Esophagus muscularis mucosa (tissue), 4 donors: ENCODE measurements around the gene USP9X. TPM values are rescaled to one million over a fixed set of nuclear protein-coding genes. Genes with fewer than 3 reads are reported as not detected.
A peak's percentile ranks its signal among the peaks of the same experiment; 100 is the strongest.

Experiments
- DNase-seq: peaks from one replicate; pipeline ENCODE4 v3.0.0-alpha.2; 2017; ENCODE audit errors: extremely low spot score
- H3K27ac ChIP-seq, 4 donors: fragments of 200-600 bp; sonication (generic); replicated peaks in 1 of 4; 1 replicate in 3 of 4; 2 replicates in 1 of 4; pipeline ENCODE4 v1.5.1; 2016 to 2019; ENCODE audit warnings: mild to moderate bottlenecking in 1 of 4
- H3K27me3 ChIP-seq, 4 donors: fragments of 200-600 bp; sonication (generic); one replicate each; pipeline versions ENCODE4 v1.5.1 to v1.6.0; 2016 to 2019
- H3K36me3 ChIP-seq, 4 donors: fragments of 200-600 bp; sonication (generic); one replicate each; pipeline ENCODE4 v1.5.1; 2016 to 2019
- H3K4me1 ChIP-seq, 4 donors: fragments of 200-600 bp; sonication (generic); one replicate each; pipeline ENCODE4 v1.5.1; 2016 to 2019
- H3K4me3 ChIP-seq, 4 donors: fragments of 200-600 bp; sonication (generic); 1 replicate in 2 of 4; 2 replicates in 2 of 4; pipeline ENCODE4 v1.5.1; 2016 to 2019; ENCODE audit warnings: mild to moderate bottlenecking in 4 of 4, moderate library complexity in 1 of 4
- H3K9me3 ChIP-seq, 4 donors: fragments of 200-600 bp; sonication (generic); 1 replicate in 3 of 4; 2 replicates in 1 of 4; pipeline ENCODE4 v1.5.1; 2016 to 2019
- EP300 ChIP-seq: sonication (generic); formaldehyde crosslinking; IDR thresholded peaks from one replicate; pipeline ENCODE4 v1.6.1; 2017; ENCODE audit warnings: antibody characterized with exemption
- POLR2A ChIP-seq: fragments of 450-650 bp; IDR thresholded peaks from one replicate; pipeline ENCODE4 v1.6.1; 2017; ENCODE audit warnings: antibody characterized with exemption, moderate library complexity, mild to moderate bottlenecking, low read depth
- POLR2AphosphoS5 ChIP-seq, 2 donors: sonication (generic); formaldehyde crosslinking; IDR thresholded peaks; one replicate each; pipeline ENCODE4 v1.6.1; 2017; ENCODE audit warnings: antibody characterized with exemption in 2 of 2
- WGBS: methylation state at CpG from one replicate; pipeline ENCODE4 v1.1.5; 2018; 5-methylcytosine and 5-hydroxymethylcytosine counted together
- intact Hi-C: fragments of 100-400 bp; cut with DNase I; formaldehyde crosslinking; loops from one replicate; pipeline ENCODE4 v1.15.1; 2023
- total RNA-seq, 4 donors: library from RNA; depleted of rRNA; stranded (reverse); fragments of >200 nt; gene quantifications; one replicate each; pipeline versions ENCODE4 v1.1.0 to v1.2.1, GENCODE V29; 2016
- TF ChIP-seq, protein P1 (sequence below), 3 experiments: fragments of 200-600 bp in 2 of 3; fragments of 450-650 bp in 1 of 3; sonication (generic) in 2 of 3; IDR thresholded peaks; one replicate each; pipeline ENCODE4 v1.5.1; 2017 to 2019; ENCODE audit warnings: antibody characterized with exemption in 3 of 3, mild to moderate bottlenecking in 2 of 3, moderate library complexity in 1 of 3

The USP9X gene
- total RNA-seq, 4 donors from 2014 or later: 97.3 to 142 (median 113) TPM

DNA sequence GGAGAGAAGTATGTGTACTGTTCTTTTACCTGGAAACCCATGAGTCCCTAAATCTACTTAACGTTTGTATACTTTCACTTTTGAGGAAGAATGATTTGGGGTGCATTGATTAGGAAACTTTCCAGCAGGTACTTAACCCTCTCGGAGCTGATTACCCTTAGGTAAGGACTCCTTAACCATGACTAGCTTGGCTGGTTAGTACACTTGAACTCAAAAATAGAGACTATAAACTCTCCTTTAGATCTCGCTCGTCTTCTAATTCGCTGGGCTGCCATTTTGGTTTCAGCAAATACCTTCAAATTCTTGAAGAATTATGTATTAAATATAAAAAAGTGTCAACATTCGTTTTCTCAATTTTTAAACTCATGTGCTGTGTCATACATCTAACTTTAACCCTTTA is 2.0 kb downstream of the USP9X start:
- H3K9me3 ChIP-seq: no peaks in the 10 kb centered on the region
- H3K4me3 ChIP-seq: peak overlapping the region; percentile 75 to 96 (median 88)
- intact Hi-C loops: loop anchor here (5.0 to 10.0 kb wide), 4 partner anchors 155 to 442 kb away; partner anchors contain the start of genes CXorf38, DDX3X and MED14
- H3K27ac ChIP-seq: peak overlapping the region; percentile 95 to 98 (median 97)
- WGBS: 49% methylated on average over 6 of the region's 6 CpGs
- no peak for DNase-seq
- no peaks in the 10 kb centered on the region for H3K27me3 ChIP-seq
- H3K4me1 ChIP-seq: peaks cover 5 to 54% (median 41%) of the 10 kb centered on the region in 4 donors
- TF ChIP-seq, protein P1, sequence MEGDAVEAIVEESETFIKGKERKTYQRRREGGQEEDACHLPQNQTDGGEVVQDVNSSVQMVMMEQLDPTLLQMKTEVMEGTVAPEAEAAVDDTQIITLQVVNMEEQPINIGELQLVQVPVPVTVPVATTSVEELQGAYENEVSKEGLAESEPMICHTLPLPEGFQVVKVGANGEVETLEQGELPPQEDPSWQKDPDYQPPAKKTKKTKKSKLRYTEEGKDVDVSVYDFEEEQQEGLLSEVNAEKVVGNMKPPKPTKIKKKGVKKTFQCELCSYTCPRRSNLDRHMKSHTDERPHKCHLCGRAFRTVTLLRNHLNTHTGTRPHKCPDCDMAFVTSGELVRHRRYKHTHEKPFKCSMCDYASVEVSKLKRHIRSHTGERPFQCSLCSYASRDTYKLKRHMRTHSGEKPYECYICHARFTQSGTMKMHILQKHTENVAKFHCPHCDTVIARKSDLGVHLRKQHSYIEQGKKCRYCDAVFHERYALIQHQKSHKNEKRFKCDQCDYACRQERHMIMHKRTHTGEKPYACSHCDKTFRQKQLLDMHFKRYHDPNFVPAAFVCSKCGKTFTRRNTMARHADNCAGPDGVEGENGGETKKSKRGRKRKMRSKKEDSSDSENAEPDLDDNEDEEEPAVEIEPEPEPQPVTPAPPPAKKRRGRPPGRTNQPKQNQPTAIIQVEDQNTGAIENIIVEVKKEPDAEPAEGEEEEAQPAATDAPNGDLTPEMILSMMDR (IDR thresholded peaks at IDR 0.05): no peak
- TF ChIP-seq POLR2AphosphoS5 (IDR thresholded peaks at IDR 0.05) (no peak), EP300 (no peak), POLR2A (no peak)
- H3K36me3 ChIP-seq: no peaks in the 10 kb centered on the region

DNA sequence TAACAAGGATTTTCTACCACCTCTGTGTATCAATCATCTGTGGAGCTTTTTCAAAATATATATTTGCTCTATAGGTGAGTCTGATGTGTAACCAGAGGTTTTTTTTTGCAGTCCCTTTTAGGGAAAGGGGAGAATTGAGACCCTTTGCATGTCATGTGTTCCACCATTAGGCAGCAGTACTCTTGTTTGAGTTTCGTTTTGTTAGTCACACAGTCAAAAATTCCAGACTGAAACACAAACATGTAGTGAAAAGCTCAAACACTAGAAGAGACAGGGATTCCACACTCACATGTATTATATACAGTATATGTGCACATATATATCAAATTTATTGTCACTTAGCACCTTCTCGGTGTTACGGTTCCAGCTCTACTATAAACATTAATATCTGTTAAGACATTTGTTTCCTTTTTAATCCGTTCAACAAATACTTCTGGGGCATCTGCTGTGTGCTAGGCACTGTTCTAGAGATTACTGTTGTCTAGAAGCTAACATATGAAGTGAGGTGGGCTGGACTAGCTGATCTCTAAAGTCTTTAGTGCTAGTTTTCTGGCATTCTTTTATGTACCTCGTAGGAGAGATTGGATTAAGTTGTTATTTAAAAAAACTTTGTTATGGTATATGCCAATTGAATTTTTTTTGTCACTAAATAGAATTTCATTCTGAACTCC is 5.5 kb downstream of the USP9X start:
- no peak for DNase-seq
- Histone ChIP-seq H3K27ac (peak overlapping the region in 2 of 4 donors; percentile 15 to 38), H3K4me1 (peaks cover 16 to 78% (median 71%) of the 10 kb centered on the region in 4 donors), H3K4me3 (peak overlapping the region in 1 of 4 donors; percentile 24), H3K9me3 (no peaks in the 10 kb centered on the region), H3K27me3 (peaks cover 0 to 4% (median 0%) of the 10 kb centered on the region in 4 donors), H3K36me3 (no peaks in the 10 kb centered on the region)
- WGBS: 55% methylated on average over 5 of the region's 5 CpGs
- intact Hi-C loops: no loop called here
- TF ChIP-seq POLR2AphosphoS5 (IDR thresholded peaks at IDR 0.05) (no peak), EP300 (no peak), POLR2A (no peak)
- TF ChIP-seq, protein P1 (IDR thresholded peaks at IDR 0.05): no peak

DNA sequence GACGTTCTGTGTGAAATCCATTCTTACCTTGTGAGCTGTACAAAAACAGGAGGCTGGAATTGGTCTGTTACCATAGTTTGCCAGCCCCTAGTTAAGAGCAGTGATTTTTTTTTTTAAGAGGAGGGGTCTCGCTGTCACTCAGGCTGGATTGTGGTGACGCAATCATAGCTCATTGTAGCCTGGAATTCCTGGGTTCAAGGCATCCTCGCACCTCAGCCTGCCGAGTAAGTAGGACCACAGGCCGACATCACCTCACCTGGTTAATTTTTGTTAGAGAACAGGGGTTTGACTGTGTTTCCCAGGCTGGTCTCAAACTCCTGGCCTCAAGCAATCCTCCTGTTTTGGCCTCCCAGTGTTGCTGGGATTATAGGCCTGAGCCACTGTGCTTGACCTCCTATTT is 7.5 kb downstream of the USP9X start:
- H3K4me1 ChIP-seq: peaks cover 26 to 96% (median 85%) of the 10 kb centered on the region in 4 donors
- TF ChIP-seq, protein P1 (IDR thresholded peaks at IDR 0.05): no peak
- TF ChIP-seq EP300 (no peak), POLR2A (no peak), POLR2AphosphoS5 (IDR thresholded peaks at IDR 0.05) (no peak)
- DNase-seq: no peak
- H3K9me3 ChIP-seq: no peaks in the 10 kb centered on the region
- peaks cover 0 to 5% (median 0%) of the 10 kb centered on the region in 4 donors for H3K27me3 ChIP-seq
- 91% methylated on average over 5 of the region's 6 CpGs for WGBS
- H3K36me3 ChIP-seq: no peaks in the 10 kb centered on the region
- no peak overlapping the region for H3K27ac ChIP-seq
- intact Hi-C loops: no loop called here
- H3K4me3 ChIP-seq: no peak overlapping the region

DNA sequence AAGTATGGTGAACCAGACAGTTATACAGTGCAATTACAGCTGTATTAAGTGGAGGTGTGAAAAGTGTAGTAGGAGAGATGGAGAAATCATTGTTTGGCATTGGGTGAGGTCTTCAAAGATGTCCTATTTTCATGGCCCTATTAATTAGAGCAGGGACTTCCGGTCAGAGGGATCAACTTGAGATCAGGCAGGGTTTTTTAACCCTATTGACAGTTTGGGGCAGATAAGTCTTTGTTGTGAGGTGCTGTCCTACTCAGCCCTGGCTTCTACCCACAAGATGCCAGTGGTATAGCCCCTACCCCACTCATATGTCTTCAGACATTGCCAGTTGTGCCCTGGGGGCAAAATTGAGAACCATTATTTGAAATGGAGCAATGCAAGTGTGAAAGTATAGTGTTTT is 9.9 kb downstream of the USP9X start:
- TF ChIP-seq, protein P1 (IDR thresholded peaks at IDR 0.05): no peak
- TF ChIP-seq POLR2AphosphoS5 (IDR thresholded peaks at IDR 0.05) (no peak), POLR2A (no peak), EP300 (no peak)
- no peak overlapping the region for H3K27ac ChIP-seq
- no peaks in the 10 kb centered on the region for H3K9me3 ChIP-seq
- DNase-seq: no peak
- H3K4me3 ChIP-seq: no peak overlapping the region
- 64% methylated on average over 1 of the region's 1 CpG for WGBS
- peaks cover 25 to 80% (median 68%) of the 10 kb centered on the region in 4 donors for H3K4me1 ChIP-seq
- intact Hi-C loops: no loop called here
- peaks cover 0 to 5% (median 0%) of the 10 kb centered on the region in 4 donors for H3K27me3 ChIP-seq
- no peaks in the 10 kb centered on the region for H3K36me3 ChIP-seq
